ENCODE measurements around the gene TTLL9.
A peak's percentile ranks its signal among the peaks of the same experiment; 100 is the strongest.

TTLL9 gene

DNA sequence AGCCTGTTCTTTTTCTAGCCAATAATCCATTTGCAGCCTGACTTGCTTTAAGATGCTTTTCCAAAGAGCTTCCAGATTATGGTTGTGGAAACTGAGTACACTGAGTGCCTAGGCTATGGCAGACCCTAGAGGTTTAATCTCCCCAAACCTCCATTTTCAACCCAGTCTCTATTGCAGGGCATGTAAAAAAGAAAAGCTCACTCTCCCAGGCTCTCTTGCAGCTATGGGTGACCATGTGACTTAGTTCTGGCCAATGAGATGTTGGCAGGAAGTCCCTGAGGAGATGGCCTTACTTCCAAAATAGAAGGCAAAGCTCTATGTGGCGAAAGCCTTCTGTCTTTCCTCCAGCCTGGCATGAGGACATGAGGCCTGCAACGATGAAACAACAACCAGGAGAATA, 77.6 kb downstream of the TTLL9 start:
- Histone ChIP-seq H3K4me3 (replicated peaks; ENCODE audit: insufficient read depth, low read length) (no peak overlapping the region), H3K27me3 (ENCODE audit: insufficient read depth, poor library complexity, severe bottlenecking) (no peaks in the 10 kb centered on the region), H3K27ac (replicated peaks) (no peak overlapping the region)
- TF ChIP-seq POLR2AphosphoS5 (IDR thresholded peaks at IDR 0.05; ENCODE audit: low read depth) = no peak
- DNase-seq (ENCODE audit: low read depth in 1 of 2, low spot score in 1 of 2) = no peak

DNA sequence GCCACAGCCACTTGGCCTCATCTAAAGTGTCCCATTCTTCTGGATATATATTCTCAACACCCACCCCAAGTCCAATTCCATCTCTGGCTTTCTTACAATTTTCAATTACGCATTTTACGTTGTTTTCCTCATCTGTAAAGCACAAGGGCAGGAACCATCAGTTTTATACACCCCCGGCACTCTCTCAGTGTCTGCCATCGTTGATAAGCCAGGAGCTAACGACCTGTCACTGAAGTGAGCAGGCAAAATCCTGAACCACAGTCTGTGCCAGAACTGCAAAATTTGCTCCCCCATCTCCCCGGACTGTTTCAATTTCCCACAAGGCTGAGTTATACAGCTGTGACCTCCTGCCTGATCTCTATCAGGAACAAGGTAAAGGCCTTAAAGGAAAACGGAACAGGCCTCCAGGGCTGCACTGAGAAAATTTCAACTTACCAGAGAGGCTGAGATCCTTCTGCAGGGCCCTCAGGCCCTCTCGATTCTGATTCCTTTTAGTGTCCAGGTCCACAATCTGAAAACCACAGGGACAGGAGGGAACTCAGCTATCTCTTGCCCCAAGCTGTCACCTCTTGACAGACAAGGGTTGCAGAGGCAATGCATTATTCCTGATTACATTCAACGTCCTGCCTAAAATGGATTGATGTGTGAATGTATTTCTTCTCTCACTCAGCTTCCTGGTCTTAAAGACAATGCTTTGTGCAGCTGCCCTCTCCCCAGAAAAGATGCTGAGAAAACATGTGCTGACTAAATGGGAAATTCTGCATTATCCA, 79.6 kb downstream of the TTLL9 start:
- Histone ChIP-seq H3K27me3 (ENCODE audit: insufficient read depth, poor library complexity, severe bottlenecking) (no peaks in the 10 kb centered on the region), H3K4me3 (replicated peaks; ENCODE audit: insufficient read depth, low read length) (no peak overlapping the region), H3K27ac (replicated peaks) (no peak overlapping the region)
- TF ChIP-seq, protein P1, sequence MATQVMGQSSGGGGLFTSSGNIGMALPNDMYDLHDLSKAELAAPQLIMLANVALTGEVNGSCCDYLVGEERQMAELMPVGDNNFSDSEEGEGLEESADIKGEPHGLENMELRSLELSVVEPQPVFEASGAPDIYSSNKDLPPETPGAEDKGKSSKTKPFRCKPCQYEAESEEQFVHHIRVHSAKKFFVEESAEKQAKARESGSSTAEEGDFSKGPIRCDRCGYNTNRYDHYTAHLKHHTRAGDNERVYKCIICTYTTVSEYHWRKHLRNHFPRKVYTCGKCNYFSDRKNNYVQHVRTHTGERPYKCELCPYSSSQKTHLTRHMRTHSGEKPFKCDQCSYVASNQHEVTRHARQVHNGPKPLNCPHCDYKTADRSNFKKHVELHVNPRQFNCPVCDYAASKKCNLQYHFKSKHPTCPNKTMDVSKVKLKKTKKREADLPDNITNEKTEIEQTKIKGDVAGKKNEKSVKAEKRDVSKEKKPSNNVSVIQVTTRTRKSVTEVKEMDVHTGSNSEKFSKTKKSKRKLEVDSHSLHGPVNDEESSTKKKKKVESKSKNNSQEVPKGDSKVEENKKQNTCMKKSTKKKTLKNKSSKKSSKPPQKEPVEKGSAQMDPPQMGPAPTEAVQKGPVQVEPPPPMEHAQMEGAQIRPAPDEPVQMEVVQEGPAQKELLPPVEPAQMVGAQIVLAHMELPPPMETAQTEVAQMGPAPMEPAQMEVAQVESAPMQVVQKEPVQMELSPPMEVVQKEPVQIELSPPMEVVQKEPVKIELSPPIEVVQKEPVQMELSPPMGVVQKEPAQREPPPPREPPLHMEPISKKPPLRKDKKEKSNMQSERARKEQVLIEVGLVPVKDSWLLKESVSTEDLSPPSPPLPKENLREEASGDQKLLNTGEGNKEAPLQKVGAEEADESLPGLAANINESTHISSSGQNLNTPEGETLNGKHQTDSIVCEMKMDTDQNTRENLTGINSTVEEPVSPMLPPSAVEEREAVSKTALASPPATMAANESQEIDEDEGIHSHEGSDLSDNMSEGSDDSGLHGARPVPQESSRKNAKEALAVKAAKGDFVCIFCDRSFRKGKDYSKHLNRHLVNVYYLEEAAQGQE (IDR thresholded peaks at IDR 0.05; ENCODE audit: insufficient replicate concordance, low read depth) = no peak
- TF ChIP-seq, protein P2, sequence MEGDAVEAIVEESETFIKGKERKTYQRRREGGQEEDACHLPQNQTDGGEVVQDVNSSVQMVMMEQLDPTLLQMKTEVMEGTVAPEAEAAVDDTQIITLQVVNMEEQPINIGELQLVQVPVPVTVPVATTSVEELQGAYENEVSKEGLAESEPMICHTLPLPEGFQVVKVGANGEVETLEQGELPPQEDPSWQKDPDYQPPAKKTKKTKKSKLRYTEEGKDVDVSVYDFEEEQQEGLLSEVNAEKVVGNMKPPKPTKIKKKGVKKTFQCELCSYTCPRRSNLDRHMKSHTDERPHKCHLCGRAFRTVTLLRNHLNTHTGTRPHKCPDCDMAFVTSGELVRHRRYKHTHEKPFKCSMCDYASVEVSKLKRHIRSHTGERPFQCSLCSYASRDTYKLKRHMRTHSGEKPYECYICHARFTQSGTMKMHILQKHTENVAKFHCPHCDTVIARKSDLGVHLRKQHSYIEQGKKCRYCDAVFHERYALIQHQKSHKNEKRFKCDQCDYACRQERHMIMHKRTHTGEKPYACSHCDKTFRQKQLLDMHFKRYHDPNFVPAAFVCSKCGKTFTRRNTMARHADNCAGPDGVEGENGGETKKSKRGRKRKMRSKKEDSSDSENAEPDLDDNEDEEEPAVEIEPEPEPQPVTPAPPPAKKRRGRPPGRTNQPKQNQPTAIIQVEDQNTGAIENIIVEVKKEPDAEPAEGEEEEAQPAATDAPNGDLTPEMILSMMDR (IDR thresholded peaks at IDR 0.05; ENCODE audit: insufficient read depth, low read length) = no peak
- no peak for TF ChIP-seq GABPA (IDR thresholded peaks at IDR 0.05; ENCODE audit: low read depth)
- TF ChIP-seq SPI1 (IDR thresholded peaks at IDR 0.05; ENCODE audit: borderline replicate concordance, low read depth) = no peak
- no peak for DNase-seq (ENCODE audit: low read depth in 1 of 2, low spot score in 1 of 2)

DNA sequence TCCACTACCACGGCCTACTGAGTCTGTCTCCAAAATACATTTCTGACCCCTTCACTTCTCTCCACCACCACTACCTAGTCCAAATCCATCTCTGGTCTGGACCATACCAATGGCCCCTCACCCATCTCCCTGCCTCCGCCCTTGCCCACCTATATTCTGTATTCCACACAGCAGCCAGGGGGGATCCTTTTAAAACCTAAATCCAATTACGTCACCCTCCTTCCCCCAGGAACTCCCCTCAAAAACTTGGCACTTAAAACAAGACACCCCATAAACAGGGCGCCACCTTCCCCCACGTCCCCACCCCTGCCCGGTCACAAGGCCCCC, 80.7 kb downstream of the TTLL9 start:
- Histone ChIP-seq H3K27me3 (ENCODE audit: insufficient read depth, poor library complexity, severe bottlenecking) (peaks cover 2% of the 10 kb centered on the region), H3K4me3 (replicated peaks; ENCODE audit: insufficient read depth, low read length) (peak overlapping the region; percentile 93), H3K27ac (replicated peaks) (peak overlapping the region; percentile 84)
- no peak for TF ChIP-seq SPI1 (IDR thresholded peaks at IDR 0.05; ENCODE audit: borderline replicate concordance, low read depth)
- DNase-seq (ENCODE audit: low read depth in 1 of 2, low spot score in 1 of 2) = no peak

DNA sequence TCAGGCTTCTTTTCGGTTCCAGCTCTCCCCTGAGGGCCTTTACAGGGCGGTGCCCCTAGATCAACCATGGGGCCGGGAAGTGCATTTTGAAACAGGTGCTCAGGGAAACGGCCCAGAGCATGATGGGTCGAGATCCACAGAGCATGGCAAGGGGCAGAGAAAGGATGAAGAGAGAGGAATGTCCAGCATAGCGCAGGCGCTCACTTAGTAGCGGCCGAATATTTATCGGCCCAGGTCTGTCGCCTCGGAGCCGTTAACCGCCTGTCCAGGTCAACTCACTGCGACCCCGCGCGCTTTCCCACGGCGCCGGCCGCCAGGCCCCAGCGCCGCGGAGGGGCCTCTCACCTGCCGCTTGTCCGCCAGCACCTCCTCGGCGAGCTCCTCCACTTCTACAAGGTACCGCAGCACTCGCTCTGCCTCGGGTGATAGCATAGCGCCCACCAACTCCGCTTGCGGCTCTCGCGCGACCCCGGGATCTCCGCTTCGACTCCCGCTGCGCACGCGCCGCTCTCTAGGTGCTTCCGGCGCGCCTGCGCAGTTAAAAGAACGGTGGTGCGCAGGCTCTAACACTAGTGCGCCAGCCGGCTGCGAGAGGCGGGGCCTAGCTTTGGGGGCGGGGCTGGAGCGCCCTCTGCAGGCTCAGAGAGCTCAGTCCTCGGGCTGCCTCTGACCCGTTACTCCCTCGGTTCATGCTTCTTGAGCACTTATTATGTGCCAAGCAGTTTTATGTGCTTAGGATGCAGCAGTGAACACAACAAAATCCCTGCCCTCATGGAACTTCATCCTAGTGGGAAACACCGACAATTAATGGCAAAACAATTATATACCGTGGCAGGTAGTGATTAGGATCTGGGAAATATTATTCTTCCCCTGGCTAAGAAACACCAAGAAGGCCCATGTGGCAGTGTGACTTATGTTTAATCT, 81.4 kb downstream of the TTLL9 start, which contains the start of gene PDRG1:
TSS of gene PDRG1 (minus strand) at position 517 of the 924 bp plus-strand sequence. CDS start at position 432, 85 bp downstream.
- DNase-seq (ENCODE audit: low read depth in 1 of 2, low spot score in 1 of 2) = peak; percentile 90 to 94
- H3K27ac ChIP-seq (replicated peaks) = peak within 1 kb of the TSS; percentile 84
- H3K27me3 ChIP-seq (ENCODE audit: insufficient read depth, poor library complexity, severe bottlenecking) = peaks cover 6% of the 10 kb centered on the region
- peak; percentile 64; the same call in 1 of the 2 replicates for TF ChIP-seq POLR2AphosphoS5 (IDR thresholded peaks at IDR 0.05; ENCODE audit: low read depth)
- no peak for TF ChIP-seq SPI1 (IDR thresholded peaks at IDR 0.05; ENCODE audit: borderline replicate concordance, low read depth)
- TF ChIP-seq, protein P2 (IDR thresholded peaks at IDR 0.05; ENCODE audit: insufficient read depth, low read length) = peak; percentile 84
- H3K4me3 ChIP-seq (replicated peaks; ENCODE audit: insufficient read depth, low read length) = peak within 1 kb of the TSS; percentile 93

DNA sequence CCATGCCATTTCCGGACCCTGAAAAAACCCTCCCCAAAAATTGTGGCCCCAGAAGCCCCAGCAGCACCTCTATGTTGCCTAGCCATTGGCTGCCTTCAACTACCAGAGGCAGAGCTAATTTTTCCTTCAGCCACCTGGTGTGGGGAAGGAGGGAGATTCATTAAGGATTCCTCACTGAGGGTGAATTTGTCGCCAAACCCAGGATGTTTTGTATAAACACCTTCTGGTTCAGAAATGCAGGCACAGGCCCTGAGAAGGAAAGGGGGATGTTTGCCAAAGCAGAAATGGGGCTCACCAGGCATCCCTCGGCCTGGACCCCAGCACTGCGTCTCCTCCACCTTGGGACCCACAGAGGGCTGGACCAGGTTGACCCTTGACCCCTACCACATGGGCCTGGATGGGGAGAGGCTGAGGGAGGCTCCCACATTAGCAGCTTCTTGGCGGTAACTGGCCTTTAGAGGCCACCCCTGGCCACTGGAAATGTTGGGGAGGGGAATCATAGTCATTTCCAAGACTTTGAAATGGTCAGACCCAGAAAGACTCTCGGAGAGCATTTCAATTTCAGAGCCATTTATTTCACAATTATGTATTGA, 83.2 kb downstream of the TTLL9 start:
- H3K4me3 ChIP-seq (replicated peaks; ENCODE audit: insufficient read depth, low read length) = no peak overlapping the region
- TF ChIP-seq SPI1 (IDR thresholded peaks at IDR 0.05; ENCODE audit: borderline replicate concordance, low read depth) (no peak), POLR2AphosphoS5 (IDR thresholded peaks at IDR 0.05; ENCODE audit: low read depth) (no peak), GABPA (IDR thresholded peaks at IDR 0.05; ENCODE audit: low read depth) (no peak)
- TF ChIP-seq, protein P1 (IDR thresholded peaks at IDR 0.05; ENCODE audit: insufficient replicate concordance, low read depth) = no peak
- TF ChIP-seq, protein P2 (IDR thresholded peaks at IDR 0.05; ENCODE audit: insufficient read depth, low read length) = no peak
- H3K27me3 ChIP-seq (ENCODE audit: insufficient read depth, poor library complexity, severe bottlenecking) = peaks cover 11% of the 10 kb centered on the region
- DNase-seq (ENCODE audit: low read depth in 1 of 2, low spot score in 1 of 2) = no peak
- no peak overlapping the region for H3K27ac ChIP-seq (replicated peaks)

Measured in HL-60 (cell line).